Panc1 (cell line): ENCODE data around the gene KRT5. TPM values are rescaled to one million over a fixed set of nuclear protein-coding genes. Genes with fewer than 3 reads are reported as not detected.

Experiments used
- ATAC-seq: fragments of 200-7000 bp; cut with Tn5 transposase; 2 replicates; pipeline ENCODE4 v1.9.1; 2020; ENCODE audit warnings: mild to moderate bottlenecking, moderate library complexity
- BruUV-seq: library from RNA; stranded (reverse); fragments of 400-500 nt; replicated peaks from 2 replicates; lab custom pipeline; 2021; lab: Mats Ljungman, UMichigan
- CTCF ChIA-PET: fragments of 300-600 bp; sonication (Branson Sonifier 250); formaldehyde crosslinking; loops from one replicate; lab custom pipeline; 2022; ENCODE audit warnings: antibody characterized with exemption; lab: Charles Lee
- POLR2A ChIA-PET: fragments of 300-600 bp; sonication (Branson Sonifier 250); formaldehyde crosslinking; loops from one replicate; lab custom pipeline; 2022; ENCODE audit warnings: antibody characterized with exemption; lab: Charles Lee
- DNase-seq: peaks from one replicate; pipeline ENCODE4 v3.0.0-alpha.2; 2010; ENCODE audit warnings: low read depth, low spot score
- H3K27ac ChIP-seq: 2 replicates; pipeline ENCODE4 v1.5.1; 2011; ENCODE audit warnings: mild to moderate bottlenecking, low read length, inconsistent platforms
- H3K27me3 ChIP-seq: fragments of 200-500 bp; sonication (Bioruptor generic); 2 replicates; pipeline ENCODE4 v1.6.0; 2014; ENCODE audit warnings: low read length, inconsistent platforms; ENCODE audit not compliant: control insufficient read depth, insufficient read depth
- H3K36me3 ChIP-seq: fragments of 200-500 bp; sonication (Bioruptor generic); 2 replicates; pipeline ENCODE4 v1.5.1; 2014; ENCODE audit warnings: inconsistent platforms, mild to moderate bottlenecking, low read length, moderate library complexity; ENCODE audit not compliant: control insufficient read depth, insufficient read depth
- H3K4me1 ChIP-seq: 2 replicates; pipeline ENCODE4 v1.5.1; 2011; ENCODE audit warnings: inconsistent platforms, mild to moderate bottlenecking, low read length, moderate library complexity; ENCODE audit not compliant: control insufficient read depth, insufficient read depth
- H3K4me3 ChIP-seq, 2 experiments: 2 replicates each; pipeline ENCODE4 v1.5.1; 2011 to 2012; ENCODE audit warnings: low read depth in 2 of 2, low read length in 2 of 2, mild to moderate bottlenecking in 2 of 2, inconsistent platforms in 1 of 2, moderate library complexity in 1 of 2
- H3K9me3 ChIP-seq: fragments of 200-500 bp; sonication (Bioruptor generic); 2 replicates; pipeline ENCODE4 v1.5.1; 2014; ENCODE audit warnings: low read depth, mild to moderate bottlenecking, inconsistent platforms, low read length, moderate library complexity; ENCODE audit not compliant: control insufficient read depth, insufficient read depth
- POLR2AphosphoS5 ChIP-seq: IDR thresholded peaks from 2 replicates; pipeline ENCODE4 v1.6.1; 2012; ENCODE audit warnings: mild to moderate bottlenecking, low read depth, low read length, moderate library complexity
- REST ChIP-seq, 2 experiments: IDR thresholded peaks; 2 replicates each; pipeline ENCODE4 v1.6.1; 2011 to 2012; ENCODE audit warnings: low read depth in 2 of 2, control low read depth in 1 of 2, low read length in 1 of 2, mild to moderate bottlenecking in 1 of 2, moderate library complexity in 1 of 2; ENCODE audit not compliant: insufficient read depth in 1 of 2
- SIN3A ChIP-seq: IDR thresholded peaks from 2 replicates; pipeline ENCODE4 v1.6.1; 2012; ENCODE audit warnings: low read depth, mild to moderate bottlenecking, low read length, moderate library complexity, borderline replicate concordance; ENCODE audit not compliant: insufficient read depth
- TCF7L2 ChIP-seq: IDR thresholded peaks from 2 replicates; pipeline ENCODE4 v1.6.1; 2011; ENCODE audit warnings: mild to moderate bottlenecking, low read depth, low read length, inconsistent platforms
- in situ Hi-C: cut with HindIII; loops from 2 replicates; pipeline ENCODE4 v1.10.0; 2016; ENCODE audit warnings: low sequenced_read_pairs, low pct_unique_long_range_greater_than_20kb
- intact Hi-C: fragments of 100-400 bp; cut with micrococcal nuclease; formaldehyde crosslinking; loops from one replicate; pipeline ENCODE4 v1.10.0; 2022; ENCODE audit not compliant: unreplicated experiment
- total RNA-seq: library from RNA; stranded (reverse); gene quantifications from one replicate; pipeline ENCODE4 v1.2.1, GENCODE V29; 2021; ENCODE audit not compliant: unreplicated experiment
- TF ChIP-seq, protein P1 (sequence below): fragments of 450-650 bp; IDR thresholded peaks from 2 replicates; pipeline ENCODE4 v1.5.1; 2017; ENCODE audit warnings: mild to moderate bottlenecking

KRT5 gene
- total RNA-seq, 1 experiment from 2014 or later = not detected

GRCh38 chr12:52519387-52519703, 849 bp downstream of the KRT5 start:
- H3K27ac ChIP-seq = no peak overlapping the region
- no peak for ATAC-seq
- intact Hi-C loops = no loop called here
- DNase-seq = no peak
- POLR2A ChIA-PET = no interaction called here
- no peak overlapping the region for H3K4me3 ChIP-seq
- no peaks in the 10 kb centered on the region for H3K9me3 ChIP-seq
- peaks cover 8% of the 10 kb centered on the region; the same call in 1 of the 2 replicates for H3K4me1 ChIP-seq
- CTCF ChIA-PET = no interaction called here
- in situ Hi-C loops = no loop called here
- no peak for TF ChIP-seq REST (IDR thresholded peaks at IDR 0.05; ENCODE audit: insufficient read depth in 1 of 2, low read depth in 2 of 2, low read length in 1 of 2)
- TF ChIP-seq, protein P1, sequence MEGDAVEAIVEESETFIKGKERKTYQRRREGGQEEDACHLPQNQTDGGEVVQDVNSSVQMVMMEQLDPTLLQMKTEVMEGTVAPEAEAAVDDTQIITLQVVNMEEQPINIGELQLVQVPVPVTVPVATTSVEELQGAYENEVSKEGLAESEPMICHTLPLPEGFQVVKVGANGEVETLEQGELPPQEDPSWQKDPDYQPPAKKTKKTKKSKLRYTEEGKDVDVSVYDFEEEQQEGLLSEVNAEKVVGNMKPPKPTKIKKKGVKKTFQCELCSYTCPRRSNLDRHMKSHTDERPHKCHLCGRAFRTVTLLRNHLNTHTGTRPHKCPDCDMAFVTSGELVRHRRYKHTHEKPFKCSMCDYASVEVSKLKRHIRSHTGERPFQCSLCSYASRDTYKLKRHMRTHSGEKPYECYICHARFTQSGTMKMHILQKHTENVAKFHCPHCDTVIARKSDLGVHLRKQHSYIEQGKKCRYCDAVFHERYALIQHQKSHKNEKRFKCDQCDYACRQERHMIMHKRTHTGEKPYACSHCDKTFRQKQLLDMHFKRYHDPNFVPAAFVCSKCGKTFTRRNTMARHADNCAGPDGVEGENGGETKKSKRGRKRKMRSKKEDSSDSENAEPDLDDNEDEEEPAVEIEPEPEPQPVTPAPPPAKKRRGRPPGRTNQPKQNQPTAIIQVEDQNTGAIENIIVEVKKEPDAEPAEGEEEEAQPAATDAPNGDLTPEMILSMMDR = no peak
- no peak for TF ChIP-seq SIN3A
- no peak for TF ChIP-seq POLR2AphosphoS5
- no peak for TF ChIP-seq TCF7L2
- H3K27me3 ChIP-seq = no peaks in the 10 kb centered on the region
- no TSS peak for BruUV-seq
- H3K36me3 ChIP-seq = no peaks in the 10 kb centered on the region

DNA sequence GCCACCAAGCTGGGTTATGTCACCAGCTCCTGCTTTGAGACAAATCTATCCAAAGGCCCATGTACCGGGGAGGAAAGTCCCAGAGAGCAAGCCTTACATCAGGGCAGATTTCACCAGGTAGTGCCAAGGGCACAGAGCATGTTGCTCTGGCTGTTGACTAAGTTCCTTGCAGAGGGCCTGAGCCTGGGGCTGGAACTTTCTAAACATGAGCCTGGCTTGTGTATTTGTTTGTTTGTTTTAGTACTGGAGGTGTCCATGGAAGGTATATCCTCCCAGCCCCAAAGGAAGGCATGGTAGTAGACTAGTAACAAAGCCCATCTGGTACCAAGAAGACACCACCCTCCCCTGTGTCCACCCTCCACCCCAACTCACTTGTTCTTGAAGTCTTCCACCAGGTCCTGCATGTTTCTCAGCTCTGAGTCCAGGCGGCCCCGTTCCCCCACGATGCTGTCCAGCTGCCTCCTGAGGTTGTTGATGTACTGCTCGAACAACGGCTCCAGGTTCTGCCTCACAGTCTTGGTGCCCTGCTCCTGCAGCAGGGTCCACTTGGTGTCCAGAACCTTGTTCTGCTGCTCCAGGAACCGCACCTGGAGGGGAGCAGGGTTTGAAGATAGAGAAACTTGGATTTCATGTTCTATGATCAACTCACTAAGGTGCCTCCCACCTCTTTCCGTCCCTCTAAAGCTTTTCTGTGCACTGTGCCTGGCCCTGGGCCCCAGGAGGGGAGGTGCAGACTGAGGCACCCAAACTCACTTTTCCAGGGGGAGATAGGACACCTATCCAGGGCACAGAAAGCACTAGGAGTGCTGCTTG, 1.4 kb downstream of the KRT5 start:
- H3K36me3 ChIP-seq = no peaks in the 10 kb centered on the region

More for the DNA sequence above, 1.4 kb downstream of the KRT5 start:
- intact Hi-C loops = no loop called here
- CTCF ChIA-PET = no interaction called here
- POLR2A ChIA-PET = no interaction called here
- no peaks in the 10 kb centered on the region for H3K9me3 ChIP-seq
- no peaks in the 10 kb centered on the region for H3K27me3 ChIP-seq
- no peak for TF ChIP-seq POLR2AphosphoS5
- no peak for TF ChIP-seq SIN3A
- no peak for TF ChIP-seq TCF7L2
- no peak for TF ChIP-seq REST (IDR thresholded peaks at IDR 0.05; ENCODE audit: insufficient read depth in 1 of 2, low read depth in 2 of 2, low read length in 1 of 2)
- TF ChIP-seq, protein P1 = no peak
- DNase-seq (no peak), ATAC-seq (no peak)
- in situ Hi-C loops = no loop called here
- no peak overlapping the region for H3K4me3 ChIP-seq
- no peak overlapping the region for H3K27ac ChIP-seq
- peaks cover 8% of the 10 kb centered on the region; the same call in 1 of the 2 replicates for H3K4me1 ChIP-seq
- no TSS peak for BruUV-seq
